HG03095 (cell line): ENCODE results near the gene NDUFB11.
"Not testable (repeated sequence)": the region's sequence is repeated elsewhere in the genome, so short reads cannot be mapped to it uniquely, and the experiment has no call there.

Experiments
- ATAC-seq: cut with Tn5 transposase; IDR thresholded peaks from one replicate; pipeline ENCODE4 v1.9.1; 2021; ENCODE audit warnings: moderate library complexity; ENCODE audit not compliant: unreplicated experiment

NDUFB11 gene

DNA sequence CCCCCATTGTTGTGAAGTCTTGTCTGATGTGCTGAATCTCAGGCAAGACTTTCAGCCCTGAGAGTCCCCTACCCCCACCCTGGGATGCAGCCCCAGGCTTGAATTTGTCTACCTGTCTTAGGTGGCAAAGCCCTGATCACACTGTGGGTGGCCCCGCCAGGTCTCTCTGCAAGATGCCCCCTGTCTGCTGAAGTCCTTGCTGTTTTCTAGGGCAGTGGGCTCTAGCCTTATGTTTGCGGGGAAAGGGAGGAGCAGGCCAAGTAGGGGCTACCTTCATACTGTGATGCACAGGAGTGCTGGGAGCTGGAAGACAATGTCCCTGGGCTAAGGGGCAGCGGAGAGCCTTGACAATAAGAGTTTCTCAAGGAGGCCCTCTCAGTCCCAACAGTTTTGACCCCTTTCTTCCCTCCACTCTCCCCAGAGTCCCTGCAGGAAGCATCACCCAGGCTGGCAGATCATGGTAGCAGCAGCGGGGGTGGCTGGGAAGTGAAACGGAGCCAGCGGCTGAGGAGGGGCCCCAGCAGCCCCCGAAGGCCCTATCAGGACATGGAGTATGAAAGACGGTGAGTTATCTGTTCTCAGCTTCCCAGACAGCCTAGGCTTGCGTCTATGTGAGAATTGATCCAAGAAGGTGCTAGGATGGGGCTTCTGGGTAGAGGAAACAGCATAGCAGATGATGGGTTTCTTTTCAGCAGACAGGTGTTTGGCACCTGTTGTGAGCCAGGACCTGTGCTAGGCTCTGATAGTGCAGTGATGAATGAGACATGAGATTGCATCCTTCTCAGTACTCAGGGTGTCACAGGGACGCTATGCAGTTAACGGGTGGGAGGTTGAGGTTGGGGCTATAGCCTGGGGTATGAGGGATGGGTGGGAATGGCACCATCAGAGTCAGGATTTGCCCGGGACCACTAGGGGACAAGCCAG lies 2.7 kb upstream of the NDUFB11 start:
- no peak for ATAC-seq

- ATAC-seq, result no peak
These were observed 1.8 kb upstream of the NDUFB11 start for GRCh38 chrX:47146121-47146935.

- peak; percentile 18 for ATAC-seq
These were observed 1.1 kb upstream of the NDUFB11 start for GRCh38 chrX:47145395-47146120.

GRCh38 chrX:47143894-47144625 lies 442 bp downstream of the NDUFB11 start:
- ATAC-seq, result no peak

DNA sequence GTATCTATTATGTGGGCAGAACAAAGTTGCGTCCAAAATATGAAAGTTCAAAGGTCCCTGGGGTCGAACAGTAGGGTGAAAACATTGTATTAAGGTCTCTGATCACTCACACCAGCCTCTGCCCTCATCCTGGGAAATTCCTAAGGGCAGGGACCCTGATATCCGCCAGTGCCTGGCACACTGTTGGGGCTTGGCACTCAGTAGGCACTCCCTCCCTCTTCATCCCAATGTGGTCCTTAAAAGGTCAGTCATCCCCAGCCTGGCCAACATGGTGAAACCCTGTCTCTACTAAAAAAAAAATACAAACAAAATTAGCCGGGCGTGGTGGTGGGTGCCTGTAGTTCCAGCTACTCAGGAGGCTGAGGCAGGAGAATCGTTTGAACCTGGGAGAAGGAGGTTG lies 6.3 kb downstream of the NDUFB11 start:
- ATAC-seq, result no peak

DNA sequence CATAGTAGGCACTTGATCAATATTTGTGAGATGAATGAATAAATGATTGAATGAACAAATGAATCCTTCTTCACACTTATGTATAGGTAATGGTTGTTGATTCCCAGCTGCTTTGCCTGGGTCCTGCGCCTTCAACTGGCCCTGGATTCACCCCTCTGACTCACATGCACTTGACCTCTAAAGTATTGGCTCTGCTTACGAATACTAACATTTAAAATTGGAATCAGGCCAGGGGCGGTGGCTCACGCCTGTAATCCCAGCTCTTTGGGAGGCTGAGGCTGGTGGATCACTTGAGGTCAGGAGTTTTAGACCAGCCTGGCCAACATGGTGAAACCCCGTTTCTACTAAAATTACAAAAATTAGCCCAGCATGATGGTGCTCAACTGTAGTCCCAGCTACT lies 8.9 kb downstream of the NDUFB11 start:
- not testable (repeated sequence) for ATAC-seq

GRCh38 chrX:47133493-47133892 lies 11.0 kb downstream of the NDUFB11 start:
- no peak for ATAC-seq

GRCh38 chrX:47129899-47130358 lies 14.6 kb downstream of the NDUFB11 start:
- ATAC-seq, result no peak

DNA sequence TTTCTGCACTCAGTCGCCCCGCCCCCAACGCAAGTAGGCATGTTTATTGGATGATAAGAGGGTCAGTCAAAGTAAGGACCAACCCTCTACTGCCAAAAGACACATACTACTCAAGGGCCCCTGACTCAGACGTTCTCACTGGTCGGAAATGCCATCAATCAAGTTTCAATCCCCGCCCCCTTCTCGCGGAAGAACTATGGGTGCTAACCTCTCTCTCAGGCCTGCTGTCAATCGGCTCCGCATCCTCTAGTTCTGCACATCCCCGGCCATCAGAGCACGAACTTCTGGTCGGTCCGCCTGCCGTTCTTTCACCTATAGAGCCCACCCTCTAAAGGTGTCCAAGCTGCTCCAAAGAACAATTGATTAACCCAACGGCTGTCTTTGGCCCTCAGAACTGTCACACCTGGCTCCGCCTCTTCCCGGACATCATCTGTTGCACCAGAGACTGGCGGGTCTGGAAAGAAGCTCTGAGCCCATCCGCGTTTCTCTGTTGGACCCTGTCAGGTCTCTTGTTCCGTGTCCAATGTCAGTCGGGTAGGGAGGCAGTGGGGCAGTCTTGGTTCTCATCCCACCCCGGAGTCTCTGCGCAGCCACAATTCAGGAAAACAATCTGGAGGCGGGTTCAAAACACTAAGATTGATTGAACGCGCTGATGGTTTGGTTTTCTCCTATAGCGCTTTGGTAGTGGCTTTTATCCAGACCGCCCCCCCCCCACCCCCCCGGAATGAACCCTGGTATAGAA lies 15.2 kb downstream of the NDUFB11 start:
- peak; percentile 96 for ATAC-seq

- not testable (repeated sequence) for ATAC-seq
These were observed 20.0 kb downstream of the NDUFB11 start for GRCh38 chrX:47124466-47124865.

DNA sequence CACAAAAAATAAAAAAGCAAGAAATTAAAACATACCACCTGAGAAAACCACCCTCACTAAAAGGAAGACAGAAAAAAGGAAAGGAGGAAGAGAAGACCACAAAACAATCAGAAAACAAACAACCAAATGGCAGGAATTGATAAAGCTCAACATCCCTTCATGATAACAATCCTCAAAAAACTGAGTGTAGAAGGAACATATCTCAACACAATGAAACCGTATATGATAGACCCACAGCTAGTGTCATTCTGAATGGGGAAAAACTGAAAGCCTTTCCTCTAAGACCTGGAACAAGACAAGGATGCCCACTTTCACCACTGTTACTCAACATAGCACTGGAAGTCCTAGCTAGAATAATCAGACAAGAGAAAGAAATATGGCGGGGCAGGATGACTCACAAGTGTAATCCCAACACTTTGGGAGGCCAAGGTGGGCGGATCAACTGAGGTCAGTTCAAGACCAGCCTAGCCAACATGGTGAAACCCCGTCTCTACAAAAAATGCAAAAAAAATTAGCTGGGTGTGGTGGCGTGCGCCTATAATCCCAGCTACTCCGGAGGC lies 27.9 kb downstream of the NDUFB11 start:
- not testable (repeated sequence) for ATAC-seq

DNA sequence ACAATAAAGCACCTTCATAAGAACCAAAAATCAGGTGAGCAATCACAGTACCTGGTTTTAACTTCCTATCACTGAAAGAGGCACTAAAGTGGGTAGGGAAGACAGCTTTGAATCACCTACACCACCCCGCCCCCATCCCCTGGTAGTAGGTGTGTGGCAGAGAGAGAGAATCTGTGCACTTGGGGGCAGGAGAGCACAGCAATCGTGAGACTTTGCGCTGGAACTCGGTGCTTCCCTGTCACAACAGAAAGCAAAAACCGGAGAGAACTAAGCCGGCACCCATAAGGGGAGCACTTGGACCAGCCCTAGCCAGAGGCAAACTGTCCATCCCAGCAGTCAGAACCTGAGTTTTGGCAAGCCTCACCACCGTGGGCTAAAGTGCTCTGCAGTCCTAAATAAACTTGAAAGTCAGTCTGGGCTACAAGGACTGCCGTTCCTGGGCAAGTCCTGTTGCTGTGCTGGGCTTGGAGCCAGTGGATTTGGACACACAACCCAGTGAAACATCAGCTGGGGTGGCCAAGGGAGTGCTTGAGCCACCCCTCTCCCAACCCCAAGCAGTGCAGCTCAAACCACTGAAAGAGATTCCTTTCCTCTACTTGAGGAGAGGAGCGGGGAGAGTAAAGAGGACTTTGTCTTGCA lies 32.1 kb downstream of the NDUFB11 start:
- no peak for ATAC-seq

DNA sequence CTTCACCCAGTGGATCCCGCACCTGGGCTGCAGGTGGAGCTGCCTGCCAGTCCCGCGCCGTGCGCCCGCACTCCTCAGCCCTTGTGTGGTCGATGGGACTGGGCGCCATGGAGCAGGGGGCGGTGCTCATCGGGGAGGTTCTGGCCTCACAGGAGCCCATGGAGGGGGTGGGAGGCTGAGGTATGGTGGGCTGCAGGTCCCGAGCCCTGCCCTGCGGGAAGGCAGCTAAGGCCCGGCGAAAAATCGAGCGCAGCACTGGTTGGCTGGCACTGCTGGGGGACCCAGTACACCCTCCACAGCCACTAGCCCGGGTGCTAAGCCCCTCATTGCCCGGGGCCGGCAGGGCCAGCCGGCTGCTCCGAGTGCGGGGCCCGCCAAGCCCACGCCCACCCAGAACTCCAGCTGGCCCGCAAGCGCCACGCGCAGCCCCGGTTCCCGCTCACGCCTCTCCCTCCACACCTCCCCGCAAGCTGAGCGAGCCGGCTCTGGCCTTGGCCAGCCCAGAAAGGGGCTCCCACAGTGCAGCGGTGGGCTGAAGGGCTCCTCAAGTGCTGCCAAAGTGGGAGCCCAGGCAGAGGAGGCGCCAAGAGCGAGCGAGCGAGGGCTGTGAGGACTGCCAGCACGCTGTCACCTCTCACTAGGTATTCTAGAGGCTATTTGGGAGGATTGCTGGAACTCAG lies 33.4 kb downstream of the NDUFB11 start:
- not testable (repeated sequence) for ATAC-seq

DNA sequence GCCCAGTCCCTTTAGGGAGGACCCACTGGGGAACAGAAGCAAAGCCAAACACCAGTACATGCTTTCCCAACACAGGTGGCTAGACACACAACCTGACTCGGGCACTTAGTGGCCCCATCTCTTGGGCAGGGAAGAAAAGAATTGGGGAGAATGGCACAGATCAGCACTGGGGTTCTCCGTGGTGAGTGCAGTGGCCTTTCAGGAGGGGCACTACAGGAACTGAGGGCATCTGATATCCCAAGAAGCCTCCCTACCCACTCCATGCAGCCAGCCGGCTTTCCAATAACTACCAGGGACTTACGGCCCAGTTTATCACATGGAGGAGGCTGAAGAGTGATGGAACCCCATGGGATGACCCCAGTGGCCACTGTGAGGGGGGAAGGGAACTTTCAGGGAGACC lies 43.3 kb downstream of the NDUFB11 start:
- no peak for ATAC-seq

GRCh38 chrX:47098338-47099094 lies 46.0 kb downstream of the NDUFB11 start:
- ATAC-seq, result no peak

GRCh38 chrX:47097018-47097417 lies 47.5 kb downstream of the NDUFB11 start:
- no peak for ATAC-seq

GRCh38 chrX:47093860-47094259 lies 50.6 kb downstream of the NDUFB11 start:
- no peak for ATAC-seq

GRCh38 chrX:47093248-47093647 lies 51.3 kb downstream of the NDUFB11 start:
- ATAC-seq, result no peak
